Right hindlimb (tissue), 1 donor: ENCODE data around the gene DNAJA2.
A peak's percentile ranks its signal among the peaks of the same experiment; 100 is the strongest.
"Not testable (repeated sequence)": the region's sequence is repeated elsewhere in the genome, so short reads cannot be mapped to it uniquely, and the experiment has no call there.

Experiments
- DNase-seq: peaks from one replicate; pipeline ENCODE4 v3.0.0-alpha.2; 2018

DNAJA2 gene

DNA sequence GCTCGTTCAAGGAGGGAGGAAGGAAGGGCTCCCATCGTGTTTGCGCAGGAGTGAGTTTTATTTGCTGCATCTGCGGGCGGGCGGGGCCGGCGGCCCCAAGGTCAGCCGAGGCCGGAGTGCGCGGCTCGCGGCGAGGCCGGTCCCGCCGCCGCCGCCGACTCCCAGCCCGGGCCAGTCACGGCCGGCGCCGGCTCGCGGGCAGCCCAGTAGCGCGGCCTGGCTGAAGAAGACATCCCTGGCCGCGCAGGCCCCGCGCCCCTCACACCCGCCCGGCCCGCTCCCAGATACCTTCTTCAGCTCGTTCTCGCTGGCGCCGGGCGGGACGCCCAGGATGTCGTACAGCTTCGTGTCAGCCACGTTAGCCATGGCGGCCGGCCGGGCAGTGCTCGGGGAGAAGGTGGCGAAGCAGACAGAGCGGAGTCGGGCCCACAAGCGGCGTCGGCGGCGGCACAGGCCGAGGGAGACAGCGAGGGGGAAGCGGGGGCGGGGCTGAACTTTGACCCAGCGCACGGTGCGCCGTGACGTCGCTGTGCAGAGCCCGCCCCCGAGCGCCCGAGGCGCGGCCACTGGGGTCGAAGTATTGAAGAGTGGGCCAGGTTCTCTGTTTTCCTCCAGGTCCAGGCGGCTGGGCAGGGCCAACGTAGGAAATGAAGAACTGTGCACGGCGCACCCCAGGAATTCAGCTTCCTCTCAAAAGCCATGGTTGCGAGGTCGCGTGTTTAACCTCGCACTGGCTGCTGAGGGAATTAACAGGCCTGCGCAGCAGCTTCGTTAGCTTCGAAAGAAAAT lies at the start of gene DNAJA2:
Gene DNAJA2 (minus strand): TSS at position 468 of the 789 bp plus-strand sequence. CDS start 102 bp downstream, at position 366.
- peak; percentile 94 for DNase-seq

DNA sequence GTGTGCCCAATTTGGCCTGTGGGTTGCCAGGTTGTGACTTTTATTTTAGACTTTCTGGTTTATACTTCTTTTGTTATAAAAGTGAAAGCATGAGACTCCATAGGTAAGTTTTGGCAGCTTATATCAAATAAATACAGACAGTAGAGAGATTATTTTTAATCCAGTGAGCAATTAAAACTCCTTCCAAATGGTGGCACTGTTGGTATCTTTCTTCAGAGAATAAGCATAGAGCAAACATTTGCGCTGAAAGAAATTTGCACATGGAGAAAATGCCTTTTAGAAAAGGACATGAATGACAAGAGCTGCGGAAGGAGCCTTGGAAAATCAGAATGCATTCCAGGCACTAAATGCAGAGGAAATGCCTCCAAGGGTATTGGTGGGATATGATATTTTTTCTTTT lies 46.1 kb upstream of the DNAJA2 start:
- DNase-seq: no peak

DNA sequence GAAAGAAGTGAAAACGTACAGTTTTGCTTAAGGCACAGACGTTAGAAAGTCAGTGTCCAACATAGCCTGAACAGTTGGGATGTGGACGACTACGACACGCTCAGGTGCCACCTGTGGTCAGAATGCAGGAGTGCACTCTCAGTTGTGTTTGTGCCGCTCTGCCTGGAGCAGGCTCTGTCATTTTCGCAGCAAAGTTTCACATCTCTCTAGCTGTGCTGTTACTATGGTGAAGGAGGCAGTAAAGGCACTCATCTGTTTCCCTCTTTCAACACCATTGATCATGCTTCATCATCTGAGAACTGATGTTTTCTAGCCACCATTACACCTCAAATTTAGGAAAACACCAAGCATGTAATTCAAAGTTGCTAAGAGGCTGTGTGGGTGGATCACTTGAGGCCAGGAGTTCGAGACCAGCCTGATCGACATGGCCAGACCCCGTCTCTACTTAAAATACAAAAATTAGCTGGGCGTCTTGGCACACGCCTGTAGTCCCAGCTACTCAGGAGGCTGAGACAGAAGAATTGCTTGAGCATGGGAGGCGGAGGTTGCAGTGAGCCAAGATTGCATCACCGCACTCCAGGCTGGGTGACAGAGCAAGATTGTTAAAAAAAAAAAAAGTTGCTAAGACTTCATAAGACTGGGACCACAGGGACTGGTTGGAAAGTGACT lies 44.9 kb upstream of the DNAJA2 start:
- no peak for DNase-seq

DNA sequence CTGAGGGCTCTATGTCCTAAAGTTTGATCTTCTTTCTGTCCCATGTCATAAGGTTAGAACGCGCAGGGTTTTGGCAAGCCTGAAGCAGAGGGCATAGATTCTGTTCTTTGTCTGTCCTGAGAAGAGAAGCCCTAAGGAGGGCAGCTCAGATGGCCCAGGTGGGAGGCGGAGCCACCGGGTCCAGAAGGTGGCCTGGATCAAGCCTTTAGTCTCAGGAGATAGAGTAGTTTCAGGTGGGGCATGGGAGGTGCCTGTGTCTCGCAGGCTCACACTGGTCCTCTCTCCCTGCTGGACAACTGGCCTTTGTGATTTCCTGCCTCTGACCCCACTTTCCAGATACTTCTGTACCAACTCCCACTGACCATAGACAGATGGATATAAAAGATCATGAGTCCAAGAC lies 44.2 kb upstream of the DNAJA2 start:
- DNase-seq: no peak

DNA sequence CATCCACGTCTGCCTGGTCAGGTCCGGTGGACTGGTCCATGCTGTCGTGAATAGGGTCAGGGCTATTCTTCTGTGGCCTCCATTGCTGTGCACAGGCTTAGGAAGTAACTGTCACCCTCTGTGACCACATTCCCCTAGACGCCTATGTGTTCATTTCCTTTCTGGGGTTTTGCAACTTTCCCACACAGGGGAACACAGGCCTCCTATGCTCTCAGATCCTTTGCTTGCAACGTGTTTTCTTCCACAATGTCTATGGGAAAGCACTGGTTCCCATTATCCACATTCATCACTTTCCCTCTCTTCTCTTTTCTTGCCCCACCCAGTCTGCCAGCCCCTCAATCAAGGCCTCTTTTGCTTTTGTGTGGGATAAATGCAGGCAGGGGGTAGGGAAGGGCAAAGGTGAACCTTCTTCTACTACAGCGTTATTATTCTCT lies 43.2 kb upstream of the DNAJA2 start:
- no peak for DNase-seq

DNA sequence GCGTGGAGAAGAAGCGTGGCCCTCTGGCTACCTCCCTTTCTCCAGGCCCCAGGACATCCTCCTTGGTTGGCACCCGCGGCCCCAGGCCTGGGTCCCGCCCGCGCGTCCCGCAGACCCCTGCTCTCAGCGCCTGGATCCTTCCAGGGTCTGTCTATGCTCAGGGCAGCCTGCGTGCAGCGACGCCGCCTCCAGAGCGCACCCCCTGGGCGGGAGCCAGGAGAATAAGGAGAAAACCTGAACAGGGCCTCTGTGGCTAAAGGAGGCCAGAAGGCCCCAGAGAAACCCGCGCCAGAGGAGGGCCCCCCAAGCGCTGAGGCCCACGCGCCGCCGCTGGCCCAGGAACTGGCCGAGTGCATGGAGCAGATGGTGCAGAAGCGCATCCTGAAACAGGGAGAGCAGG lies 40.4 kb upstream of the DNAJA2 start:
- DNase-seq: no peak

DNA sequence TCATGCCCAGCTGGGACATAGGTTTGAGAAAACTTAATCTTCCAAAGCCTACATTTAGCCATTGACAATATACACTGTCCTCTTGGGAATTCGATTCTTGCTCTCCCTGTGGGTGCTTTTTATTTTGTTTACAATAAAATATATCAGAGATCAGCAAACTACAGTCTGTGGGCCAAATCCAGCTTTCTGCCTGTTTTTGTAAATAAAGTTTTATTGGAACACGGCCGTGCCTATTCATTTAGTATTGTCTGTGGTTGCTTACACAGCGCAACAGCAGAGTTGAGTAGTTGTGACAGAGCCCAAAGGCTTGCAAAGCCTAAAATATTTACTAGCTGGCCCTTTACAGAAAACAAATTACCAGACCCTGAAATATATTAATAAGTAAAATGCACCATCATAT lies 39.7 kb upstream of the DNAJA2 start:
- DNase-seq: no peak

DNA sequence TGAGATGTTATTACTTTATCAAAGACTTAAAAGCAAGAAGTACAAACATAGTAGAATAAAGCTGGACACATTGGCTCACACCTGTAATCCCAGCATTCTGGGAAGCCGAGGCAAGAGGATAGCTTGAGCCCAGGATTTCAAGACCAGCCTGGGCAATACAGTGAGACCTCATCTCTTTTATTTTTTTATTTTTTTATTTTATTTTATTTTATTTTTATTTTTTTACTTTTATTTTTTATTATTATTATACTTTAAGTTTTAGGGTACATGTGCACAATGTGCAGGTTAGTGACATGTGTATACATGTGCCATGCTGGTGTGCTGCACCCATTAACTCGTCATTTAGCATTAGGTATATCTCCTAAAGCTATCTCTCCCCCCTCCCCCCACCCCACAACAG lies 37.3 kb upstream of the DNAJA2 start:
- not testable (repeated sequence) for DNase-seq

DNA sequence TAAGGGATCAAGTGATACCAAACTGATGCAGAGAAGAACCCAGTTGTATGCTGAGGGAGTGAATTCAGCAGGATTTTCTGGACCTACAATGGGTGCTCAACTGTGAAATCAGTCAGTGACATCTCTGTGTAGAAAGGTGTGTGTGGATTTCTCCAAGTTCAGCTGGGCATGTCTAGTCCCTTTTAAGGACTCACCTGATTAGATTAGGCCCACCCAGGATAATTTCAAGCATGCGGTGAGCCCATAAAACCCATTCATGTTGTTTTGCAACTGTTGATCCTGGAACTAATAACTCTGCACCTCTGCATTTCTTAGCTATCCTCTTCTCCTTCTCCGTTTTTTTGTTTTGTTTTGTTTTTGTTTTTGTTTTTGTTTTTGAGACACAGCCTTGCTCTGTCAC lies 35.1 kb upstream of the DNAJA2 start:
- no peak for DNase-seq

DNA sequence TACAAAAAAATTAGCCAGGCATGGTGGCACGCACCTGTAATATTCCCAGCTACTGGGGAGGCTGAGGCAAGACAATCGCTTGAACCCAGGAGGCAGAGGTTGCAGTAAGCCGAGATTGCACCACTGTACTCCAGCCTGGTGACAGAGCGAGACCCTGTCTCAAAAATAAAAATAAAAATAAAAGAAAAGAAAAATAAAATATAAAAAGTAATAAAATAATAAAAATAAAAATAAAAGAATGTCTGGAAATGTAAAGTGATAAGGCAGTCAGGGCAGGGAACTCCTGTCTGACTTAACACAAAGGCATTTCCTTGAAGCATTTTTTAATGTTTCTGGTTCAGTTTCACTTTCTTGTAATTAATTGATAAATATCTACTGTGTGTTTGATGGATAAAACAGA lies 34.7 kb upstream of the DNAJA2 start:
- no peak for DNase-seq

DNA sequence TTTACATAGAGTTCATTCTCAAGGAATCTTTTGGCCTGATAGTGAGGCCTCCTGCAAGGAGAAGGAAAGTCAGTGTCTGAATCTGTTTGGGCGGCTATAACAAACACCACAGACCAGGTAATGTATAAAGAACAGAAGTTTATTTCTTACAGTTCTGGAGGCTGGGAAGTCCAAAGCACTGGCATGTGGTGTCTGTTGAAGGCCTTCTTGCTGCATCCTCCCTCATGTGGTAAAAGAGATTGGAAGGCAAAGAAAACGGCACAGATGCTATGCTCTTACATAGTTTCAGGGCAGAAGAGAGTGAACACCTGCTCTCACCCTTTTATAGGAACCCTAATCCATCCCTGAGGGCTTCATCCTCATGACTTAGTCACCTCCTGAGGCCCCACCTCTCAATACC lies 31.2 kb upstream of the DNAJA2 start:
- no peak for DNase-seq

DNA sequence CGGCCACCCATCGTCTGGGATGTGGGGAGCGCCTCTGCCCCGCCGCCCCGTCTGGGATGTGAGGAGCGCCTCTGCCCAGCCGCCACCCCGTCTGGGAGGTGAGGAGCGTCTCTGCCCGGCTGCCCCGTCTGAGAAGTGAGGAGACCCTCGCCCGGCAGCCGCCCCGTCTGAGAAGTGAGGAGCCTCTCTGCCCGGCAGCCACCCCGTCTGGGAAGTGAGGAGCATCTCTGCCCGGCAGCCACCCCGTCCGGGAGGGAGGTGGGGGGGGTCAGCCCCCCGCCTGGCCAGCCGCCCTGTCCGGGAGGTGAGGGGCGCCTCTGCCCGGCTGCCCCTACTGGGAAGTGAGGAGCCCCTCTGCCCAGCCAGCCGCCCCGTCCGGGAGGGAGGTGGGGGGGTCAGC lies 26.6 kb upstream of the DNAJA2 start:
- not testable (repeated sequence) for DNase-seq

DNA sequence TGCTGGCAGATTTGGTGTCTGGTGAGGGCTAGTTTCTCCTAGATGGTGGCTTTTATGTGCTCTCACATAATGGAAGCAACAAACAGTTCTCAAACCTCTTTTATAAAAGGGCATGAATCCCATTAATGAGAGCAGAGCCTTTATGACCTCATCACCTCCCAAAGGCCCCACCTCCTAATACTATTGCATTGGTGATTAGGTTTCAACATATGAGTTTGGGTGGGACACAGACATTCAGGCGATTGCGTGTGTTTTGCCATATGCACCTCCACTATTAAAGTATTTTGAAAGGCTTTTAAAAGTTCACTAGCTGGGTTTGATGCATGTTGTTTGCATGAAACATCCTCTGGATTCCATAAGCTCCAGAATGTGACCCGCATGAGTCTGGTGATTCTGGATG lies 24.4 kb upstream of the DNAJA2 start:
- no peak for DNase-seq

DNA sequence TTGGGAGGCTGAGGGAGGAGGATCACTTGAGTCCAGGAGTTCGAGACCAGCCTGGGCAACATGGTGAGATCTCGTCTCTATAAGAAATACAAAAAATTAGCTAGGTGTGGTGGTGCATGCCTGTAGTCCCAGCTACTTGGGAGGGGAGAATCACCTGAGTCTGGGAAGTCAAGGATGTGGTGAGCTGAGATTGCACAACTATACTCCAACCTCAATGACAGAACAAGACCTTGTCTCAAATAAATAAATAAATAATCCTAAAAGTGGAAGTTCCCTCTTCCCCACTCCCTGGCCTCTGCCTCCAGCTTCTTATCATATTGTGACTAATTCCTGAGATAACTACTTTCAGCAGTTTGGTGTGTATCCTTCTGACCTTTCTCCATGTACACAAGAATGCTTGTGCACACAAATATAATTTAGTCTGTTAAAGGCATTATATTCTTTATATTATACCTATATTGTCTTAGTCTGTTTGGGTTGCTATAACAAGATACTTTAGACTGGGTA lies 23.5 kb upstream of the DNAJA2 start:
- DNase-seq: no peak

DNA sequence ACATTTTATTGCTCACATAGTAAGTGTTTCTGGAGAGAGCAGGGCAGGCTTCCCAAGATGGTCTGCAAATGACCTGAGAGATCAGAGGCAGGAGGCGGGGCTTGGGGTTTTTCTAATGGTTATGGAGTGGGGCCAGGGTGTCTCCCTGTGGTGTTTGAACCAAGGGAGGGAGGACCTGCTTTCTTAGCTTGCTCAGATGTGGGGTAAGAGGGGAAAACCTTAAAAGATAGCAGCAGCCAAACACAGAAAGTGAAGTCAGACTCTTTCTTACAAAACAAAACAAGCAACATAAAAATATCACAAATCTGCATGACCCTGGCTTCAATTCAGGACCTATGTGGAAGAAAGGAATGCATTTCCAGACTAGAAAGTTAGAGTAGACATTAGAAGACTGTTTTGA lies 22.9 kb upstream of the DNAJA2 start:
- DNase-seq: no peak

DNA sequence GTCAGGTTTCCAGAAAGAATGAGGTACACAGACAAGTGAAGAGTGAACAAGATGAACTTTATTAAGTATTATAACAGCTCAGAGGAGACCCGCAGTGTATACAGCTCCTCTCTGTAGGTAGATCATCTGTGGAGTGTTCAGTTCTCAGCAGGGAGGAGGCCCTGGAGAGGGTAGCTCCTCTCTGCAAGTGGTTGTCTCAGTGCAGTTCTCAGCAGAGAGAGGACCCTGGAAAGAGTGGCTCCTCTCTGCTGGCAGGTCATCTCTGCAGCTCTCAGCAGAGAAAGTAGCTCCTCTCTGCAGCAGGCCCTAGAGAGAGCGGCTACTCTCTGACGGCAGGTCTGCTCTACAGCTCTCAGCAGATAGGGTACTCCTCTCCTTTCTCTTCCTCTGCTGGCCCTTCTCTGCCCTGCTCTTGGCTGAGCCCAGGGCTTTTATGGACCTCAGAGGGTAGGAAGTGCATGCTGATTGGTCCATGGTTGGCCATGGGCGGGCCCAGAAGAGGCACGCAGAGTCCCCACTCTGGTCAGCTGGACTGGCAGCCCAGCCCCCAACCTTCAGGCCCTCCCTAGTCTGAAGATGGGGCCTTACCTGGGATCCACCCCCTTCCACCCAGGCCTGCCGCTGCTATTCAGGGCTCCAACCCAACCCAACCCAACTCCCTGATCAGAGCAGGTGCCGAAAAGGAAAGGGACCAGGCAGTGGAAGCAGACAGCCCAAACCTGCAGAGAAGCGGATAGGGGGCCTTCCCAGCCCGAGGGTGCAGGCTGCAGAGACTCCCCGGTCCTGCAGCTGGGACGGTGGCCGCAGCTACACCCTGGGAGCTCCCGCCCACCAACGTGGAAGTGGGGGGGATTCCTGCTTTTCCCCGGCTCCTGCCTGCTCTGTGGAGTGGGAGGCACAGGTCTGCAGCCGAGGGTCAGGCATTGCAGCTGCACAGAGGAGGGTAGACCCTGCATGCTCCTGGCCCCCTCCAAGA lies 18.5 kb upstream of the DNAJA2 start:
- no peak for DNase-seq

DNA sequence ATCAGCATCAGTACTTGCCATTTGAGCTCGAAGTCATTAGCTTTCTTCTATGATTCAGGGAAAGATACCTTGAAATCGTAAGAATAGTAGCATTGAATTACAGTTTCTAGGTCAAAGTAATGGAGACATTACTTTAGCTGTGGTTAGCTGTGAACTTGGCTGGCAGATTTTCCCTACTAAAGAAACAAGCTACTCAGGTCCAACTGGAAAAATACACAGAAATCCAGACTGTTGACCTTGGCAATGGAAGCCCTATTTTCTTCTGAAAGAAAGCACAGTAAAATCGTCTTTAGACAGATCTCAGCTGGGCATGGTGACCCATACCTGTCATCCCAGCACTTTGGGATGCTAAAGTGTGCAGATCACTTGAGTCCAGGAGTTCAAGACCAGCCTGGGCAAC lies 13.4 kb upstream of the DNAJA2 start:
- DNase-seq: no peak

DNA sequence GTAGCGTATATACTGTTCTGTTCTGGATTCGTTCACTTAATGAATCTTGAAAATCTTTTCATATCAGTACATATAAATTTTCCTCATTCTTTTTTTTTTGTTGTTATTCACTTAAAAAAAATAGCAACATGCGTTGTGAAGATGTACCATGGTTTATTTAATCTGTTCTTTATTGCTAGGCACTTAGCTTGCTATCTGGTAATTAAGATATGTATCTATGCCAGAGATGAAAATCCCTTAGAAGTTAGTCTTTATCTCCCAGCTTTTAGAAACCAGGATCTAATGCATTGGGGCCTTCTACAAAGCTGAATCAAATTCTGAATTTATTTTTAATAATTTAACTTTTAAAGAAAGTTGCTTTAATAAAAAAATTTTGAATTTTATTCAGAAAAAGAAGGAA lies 13.0 kb upstream of the DNAJA2 start:
- no peak for DNase-seq

DNA sequence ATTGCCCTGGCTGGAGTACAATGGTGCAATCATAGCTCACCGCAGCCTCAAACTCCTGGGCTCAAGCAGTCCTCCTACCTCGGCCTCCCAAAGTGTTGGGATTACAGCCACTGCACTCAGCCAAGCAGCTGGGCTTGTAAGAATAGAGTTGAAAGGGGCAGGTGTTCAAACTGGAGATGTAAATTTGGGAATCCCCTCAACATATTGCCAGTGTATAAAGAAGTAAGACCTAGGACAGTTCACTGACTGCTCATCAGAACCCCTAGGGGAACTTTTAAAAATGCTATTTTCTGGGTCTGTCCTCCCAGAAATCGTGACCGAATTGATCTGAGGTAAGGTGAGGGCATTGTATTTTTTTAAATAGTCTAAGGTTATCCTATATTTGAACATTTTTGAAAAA lies 8.9 kb upstream of the DNAJA2 start:
- DNase-seq: no peak

DNA sequence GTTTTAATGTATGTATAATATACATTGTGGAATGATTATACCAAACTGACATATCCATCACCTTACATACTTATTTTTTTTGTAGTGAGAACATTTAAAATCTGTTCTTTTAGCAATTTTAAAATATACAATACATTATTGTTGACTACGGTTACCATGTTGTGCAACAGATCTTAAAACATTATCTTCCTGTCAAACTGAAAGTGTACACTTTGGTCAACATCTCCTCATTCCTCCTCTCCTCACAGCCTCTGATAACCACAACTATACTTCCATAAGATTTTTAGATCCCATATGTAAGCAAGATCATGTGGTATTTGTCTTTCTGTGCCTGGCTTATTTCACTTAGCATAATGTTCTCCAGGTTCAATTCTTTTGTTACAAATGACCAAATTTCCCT lies 7.5 kb upstream of the DNAJA2 start:
- DNase-seq: no peak

DNA sequence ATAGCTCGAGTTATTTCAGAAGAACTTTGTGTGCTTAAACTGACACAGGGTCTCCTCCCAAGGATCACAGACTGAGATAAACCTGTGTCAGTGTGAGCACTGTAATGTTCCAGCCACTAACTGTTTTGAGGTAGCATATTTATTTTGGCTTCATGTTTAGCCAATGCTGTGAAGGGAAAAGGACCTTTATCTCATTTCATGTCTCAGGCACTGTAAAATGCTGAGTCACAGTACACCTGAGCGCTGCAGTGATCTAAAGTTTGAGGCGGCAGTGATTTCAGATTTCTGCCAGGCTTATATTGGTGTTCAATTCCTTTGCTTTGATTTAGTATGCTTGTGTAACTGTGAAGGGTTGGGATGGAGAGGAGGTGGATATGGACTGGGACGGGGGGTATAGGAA lies 3.1 kb upstream of the DNAJA2 start:
- DNase-seq: no peak

DNA sequence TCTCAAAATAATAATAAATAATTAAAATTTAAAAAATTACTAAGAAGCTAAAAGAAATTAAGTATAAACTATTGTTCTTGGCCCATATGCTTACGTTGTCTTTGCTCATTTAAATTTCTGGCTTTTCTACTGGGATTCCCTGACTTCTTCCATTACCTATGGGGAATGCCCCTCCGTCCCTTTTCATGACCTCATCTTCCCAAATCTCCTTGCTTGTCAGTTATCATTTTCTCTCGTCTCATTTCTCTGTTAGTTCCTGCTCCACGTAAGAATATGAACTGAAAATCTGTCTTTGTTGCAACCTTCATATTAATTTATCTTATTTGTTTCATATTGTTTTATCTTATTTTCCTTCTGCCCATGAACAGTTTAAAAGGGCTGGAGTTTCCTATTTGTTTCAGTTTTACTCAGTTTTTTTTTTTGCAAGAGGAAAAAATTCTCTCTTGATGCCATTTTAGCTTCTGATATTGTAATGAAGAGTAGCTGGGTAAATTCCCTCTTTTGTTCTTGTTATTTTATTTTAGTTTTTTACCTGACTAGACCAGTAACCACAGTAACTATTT lies 2.5 kb upstream of the DNAJA2 start:
- no peak for DNase-seq

DNA sequence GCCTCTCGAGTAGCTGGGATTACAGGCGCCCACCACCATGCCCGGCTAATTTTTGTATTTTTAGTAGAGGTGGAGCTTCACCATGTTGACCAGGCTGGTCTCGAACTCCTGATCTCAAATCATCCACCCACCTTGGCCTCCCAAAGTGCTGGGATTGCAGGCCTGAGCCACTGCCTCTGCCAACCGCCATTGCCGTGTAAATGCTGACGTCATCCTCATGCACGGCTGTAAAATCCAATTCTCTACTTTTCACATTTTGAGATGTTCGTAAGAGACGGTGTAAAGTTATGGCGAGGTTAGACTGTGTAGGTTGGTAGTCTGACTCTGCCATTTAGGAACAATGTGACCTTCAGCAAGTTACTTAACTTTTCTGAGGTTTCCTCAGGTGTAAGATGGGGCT lies 1.7 kb upstream of the DNAJA2 start:
- no peak for DNase-seq
